H9 (cell line): ENCODE measurements around the gene PRRX2. TPM values are rescaled to one million over a fixed set of nuclear protein-coding genes. Genes with fewer than 3 reads are reported as not detected.

ENCODE experiments used
- DNase-seq: peaks from one replicate; pipeline ENCODE4 v3.0.0-alpha.2; 2017
- H2AFZ ChIP-seq: one replicate; pipeline ENCODE4 v1.6.1; 2013; ENCODE audit warnings: mild to moderate bottlenecking, low read length, control low read depth, moderate library complexity
- H2AK5ac ChIP-seq: 2 replicates; pipeline ENCODE4 v1.6.1; 2013; ENCODE audit warnings: low read length, control low read depth, mixed read lengths; ENCODE audit not compliant: insufficient read length
- H2BK120ac ChIP-seq: one replicate; pipeline ENCODE4 v1.6.1; 2013; ENCODE audit warnings: low read depth, mild to moderate bottlenecking, low read length, control low read depth, inconsistent platforms; ENCODE audit not compliant: poor library complexity, severe bottlenecking
- H2BK12ac ChIP-seq: 2 replicates; pipeline ENCODE4 v1.6.1; 2013; ENCODE audit warnings: low read length, control low read depth, mixed read lengths, low read depth; ENCODE audit not compliant: insufficient read length
- H2BK15ac ChIP-seq: 2 replicates; pipeline ENCODE4 v1.6.1; 2013; ENCODE audit warnings: low read depth, low read length, control low read depth
- H2BK20ac ChIP-seq: one replicate; pipeline ENCODE4 v1.6.1; 2013; ENCODE audit warnings: low read depth, mild to moderate bottlenecking, low read length, control low read depth, inconsistent platforms; ENCODE audit not compliant: poor library complexity, severe bottlenecking
- H2BK5ac ChIP-seq: 2 replicates; pipeline ENCODE4 v1.6.1; 2013; ENCODE audit warnings: low read length, control low read depth, mixed read lengths; ENCODE audit not compliant: insufficient read length
- H3K14ac ChIP-seq: 2 replicates; pipeline ENCODE4 v1.6.1; 2013; ENCODE audit warnings: low read length, control low read depth; ENCODE audit not compliant: insufficient read depth
- H3K18ac ChIP-seq: 2 replicates; pipeline ENCODE4 v1.6.1; 2013; ENCODE audit warnings: low read depth, mild to moderate bottlenecking, mixed read lengths, low read length, control low read depth; ENCODE audit not compliant: insufficient read length
- H3K23ac ChIP-seq: 2 replicates; pipeline ENCODE4 v1.6.1; 2013; ENCODE audit warnings: low read length, control low read depth, mixed read lengths, low read depth; ENCODE audit not compliant: insufficient read length
- H3K23me2 ChIP-seq: 2 replicates; pipeline ENCODE4 v1.6.1; 2013; ENCODE audit warnings: low read depth, mild to moderate bottlenecking, mixed read lengths, low read length, control low read depth; ENCODE audit not compliant: insufficient read length, poor library complexity, severe bottlenecking
- H3K27ac ChIP-seq: 2 replicates; pipeline ENCODE4 v1.5.1; 2013; ENCODE audit warnings: low read length, control low read depth, mixed read lengths, low read depth; ENCODE audit not compliant: insufficient read length
- H3K27me3 ChIP-seq: 2 replicates; pipeline ENCODE4 v1.6.1; 2013; ENCODE audit warnings: low read length, control low read depth, inconsistent platforms; ENCODE audit not compliant: insufficient read depth
- H3K4ac ChIP-seq: 2 replicates; pipeline ENCODE4 v1.6.1; 2013; ENCODE audit warnings: low read depth, mild to moderate bottlenecking, control low read depth, inconsistent platforms, low read length, moderate library complexity
- H3K4me1 ChIP-seq: 2 replicates; pipeline ENCODE4 v1.6.1; 2013; ENCODE audit warnings: low read length, control low read depth, inconsistent platforms; ENCODE audit not compliant: insufficient read depth
- H3K4me2 ChIP-seq: 2 replicates; pipeline ENCODE4 v1.6.1; 2013; ENCODE audit warnings: low read length, control low read depth, mixed read lengths; ENCODE audit not compliant: insufficient read length, insufficient read depth
- H3K56ac ChIP-seq: 2 replicates; pipeline ENCODE4 v1.6.1; 2013; ENCODE audit warnings: low read depth, mild to moderate bottlenecking, mixed read lengths, low read length, control low read depth; ENCODE audit not compliant: insufficient read length
- H3K79me1 ChIP-seq: 2 replicates; pipeline ENCODE4 v1.6.1; 2013; ENCODE audit warnings: low read depth, mild to moderate bottlenecking, moderate library complexity, low read length, control low read depth, inconsistent platforms; ENCODE audit not compliant: insufficient read depth, poor library complexity, severe bottlenecking
- H3K79me2 ChIP-seq: 2 replicates; pipeline ENCODE4 v1.6.1; 2013; ENCODE audit warnings: low read length, control low read depth, inconsistent platforms; ENCODE audit not compliant: insufficient read depth
- H3K9ac ChIP-seq: 2 replicates; pipeline ENCODE4 v1.6.1; 2013; ENCODE audit warnings: low read length, control low read depth, mixed read lengths; ENCODE audit not compliant: insufficient read length; ENCODE audit errors: extremely low read depth
- H3K9me3 ChIP-seq: one replicate; pipeline ENCODE4 v1.6.1; 2013; ENCODE audit warnings: low read depth, low read length, inconsistent platforms; ENCODE audit not compliant: control insufficient read depth
- H3T11ph ChIP-seq: one replicate; pipeline ENCODE4 v1.6.1; 2013; ENCODE audit warnings: mild to moderate bottlenecking, low read length, control low read depth, inconsistent platforms
- H4K20me1 ChIP-seq: one replicate; pipeline ENCODE4 v1.6.1; 2013; ENCODE audit not compliant: control insufficient read depth, insufficient read length, insufficient read depth
- H4K5ac ChIP-seq: 2 replicates; pipeline ENCODE4 v1.6.1; 2013; ENCODE audit warnings: low read depth, mild to moderate bottlenecking, mixed read lengths, low read length, control low read depth; ENCODE audit not compliant: insufficient read length
- H4K8ac ChIP-seq: replicated peaks from 2 replicates; pipeline ENCODE4 v1.6.1; 2013; ENCODE audit warnings: low read length, control low read depth, mixed read lengths, low read depth; ENCODE audit not compliant: insufficient read length
- H4K91ac ChIP-seq: 2 replicates; pipeline ENCODE4 v1.6.1; 2013; ENCODE audit warnings: low read depth, mild to moderate bottlenecking, moderate library complexity, mixed read lengths, low read length, control low read depth; ENCODE audit not compliant: insufficient read length
- H3K27ac Mint-ChIP-seq, 3 experiments: 2 replicates in 2 of 3; 3 replicates in 1 of 3; pipeline ENCODE4 v1.8.0; 2020 to 2021; ENCODE audit warnings: mixed read lengths in 3 of 3, mild to moderate bottlenecking in 1 of 3, moderate library complexity in 1 of 3
- H3K27me3 Mint-ChIP-seq: 2 replicates; pipeline ENCODE4 v1.8.0; 2021; ENCODE audit warnings: low read depth, mild to moderate bottlenecking, moderate library complexity, mixed read lengths
- H3K36me3 Mint-ChIP-seq, 3 experiments: 2 replicates in 2 of 3; 3 replicates in 1 of 3; pipeline ENCODE4 v1.8.0; 2020 to 2021; ENCODE audit warnings: low read depth in 3 of 3, mixed read lengths in 3 of 3; ENCODE audit not compliant: insufficient read depth in 1 of 3
- H3K4me1 Mint-ChIP-seq, 2 experiments: 2 replicates each; pipeline ENCODE4 v1.8.0; 2020; ENCODE audit warnings: mixed read lengths in 2 of 2
- H3K4me3 Mint-ChIP-seq, 2 experiments: 2 replicates in 1 of 2; 3 replicates in 1 of 2; pipeline ENCODE4 v1.8.0; 2020 to 2021; ENCODE audit warnings: mild to moderate bottlenecking in 2 of 2, mixed read lengths in 2 of 2, moderate library complexity in 1 of 2
- H3K9me3 Mint-ChIP-seq, 2 experiments: 2 replicates in 1 of 2; 3 replicates in 1 of 2; pipeline ENCODE4 v1.8.0; 2020; ENCODE audit warnings: mild to moderate bottlenecking in 2 of 2, mixed read lengths in 2 of 2, moderate library complexity in 1 of 2
- CTCF ChIP-seq: fragments of 200-600 bp; sonication (generic); conservative IDR thresholded peaks from 3 replicates; pipeline ENCODE4 v1.8.0; 2021; ENCODE audit warnings: antibody characterized with exemption, mild to moderate bottlenecking
- WGBS: extraction: QIAGEN DNeasy Blood & Tissue Kit; methylation state at CpG from one replicate; pipeline ENCODE4 v1.1.7; 2013; ENCODE audit warnings: missing lambda C conversion rate, low lambda C conversion rate, mixed read lengths; ENCODE audit not compliant: insufficient read length; ENCODE audit errors: extremely low coverage; 5-methylcytosine and 5-hydroxymethylcytosine counted together
- total RNA-seq: library from RNA; stranded (reverse); gene quantifications from 2 replicates; pipeline ENCODE4 v1.2.1, GENCODE V29; 2021

The PRRX2 gene
- total RNA-seq, 1 experiment from 2014 or later: 3.9 TPM

GRCh38 chr9:129654554-129655040 is 10.8 kb upstream of the PRRX2 start:
- H2BK15ac ChIP-seq: no peak overlapping the region
- H4K8ac ChIP-seq: no peak overlapping the region
- no peaks in the 10 kb centered on the region for H3K27me3 ChIP-seq
- H3K27me3 Mint-ChIP-seq: peaks cover 24% of the 10 kb centered on the region
- no peak overlapping the region for H3K23ac ChIP-seq
- no peaks in the 10 kb centered on the region for H4K20me1 ChIP-seq
- no peak overlapping the region for H3K27ac ChIP-seq
- H3K9ac ChIP-seq: no peak overlapping the region
- H3K9me3 ChIP-seq: no peaks in the 10 kb centered on the region
- no peak overlapping the region for H4K5ac ChIP-seq
- no peak overlapping the region for H2BK12ac ChIP-seq
- no peak overlapping the region for H2BK120ac ChIP-seq
- H3K4me3 Mint-ChIP-seq: no peak overlapping the region
- no peak overlapping the region for H3K56ac ChIP-seq
- H3K23me2 ChIP-seq: no peaks in the 10 kb centered on the region
- H2AK5ac ChIP-seq: no peak overlapping the region
- H3K18ac ChIP-seq: no peak overlapping the region
- H3K79me1 ChIP-seq: no peaks in the 10 kb centered on the region
- H3K79me2 ChIP-seq: no peaks in the 10 kb centered on the region
- no peak for TF ChIP-seq CTCF
- H3K4me2 ChIP-seq: no peak overlapping the region
- peaks cover 0 to 7% of the 10 kb centered on the region in 2 experiments; a peak in 1 of 4 replicates for H3K4me1 Mint-ChIP-seq
- no peak overlapping the region for H3K4ac ChIP-seq
- WGBS: no CpG with 5 or more reads among the region's 20 CpGs
- no peak overlapping the region for H2BK5ac ChIP-seq
- no peak overlapping the region for H3K27ac Mint-ChIP-seq
- DNase-seq: no peak
- no peaks in the 10 kb centered on the region for H3K36me3 Mint-ChIP-seq
- H4K91ac ChIP-seq: no peak overlapping the region
- no peaks in the 10 kb centered on the region for H3K9me3 Mint-ChIP-seq
- H2AFZ ChIP-seq: no peak overlapping the region
- H3K4me1 ChIP-seq: no peaks in the 10 kb centered on the region
- H2BK20ac ChIP-seq: no peak overlapping the region
- H3K14ac ChIP-seq: no peak overlapping the region; the same call in 1 of the 2 replicates
- H3T11ph ChIP-seq: no peak overlapping the region
